T-helper 1 cell treated with Interleukin-12 subunit alpha and Interleukin-12 subunit beta and Interleukin-4 antibody, amounts not matched to agents 30 ng/mL and 1 ng/mL, for 36 hours (primary cell): ENCODE data around the gene MAN2A1. TPM values are rescaled to one million over a fixed set of nuclear protein-coding genes. Genes with fewer than 3 reads are reported as not detected.
"Not testable (repeated sequence)": the region's sequence is repeated elsewhere in the genome, so short reads cannot be mapped to it uniquely, and the experiment has no call there.

ENCODE experiments used
- intact Hi-C: fragments of 100-400 bp; cut with micrococcal nuclease; formaldehyde crosslinking; loops from one replicate; pipeline ENCODE4 v1.15.1; 2024
- total RNA-seq: library from RNA; stranded (reverse); gene quantifications from 2 replicates; pipeline ENCODE4 v1.2.3, GENCODE V29; 2022

MAN2A1 gene
- total RNA-seq, 1 donor from 2014 or later: 42.1 TPM

DNA sequence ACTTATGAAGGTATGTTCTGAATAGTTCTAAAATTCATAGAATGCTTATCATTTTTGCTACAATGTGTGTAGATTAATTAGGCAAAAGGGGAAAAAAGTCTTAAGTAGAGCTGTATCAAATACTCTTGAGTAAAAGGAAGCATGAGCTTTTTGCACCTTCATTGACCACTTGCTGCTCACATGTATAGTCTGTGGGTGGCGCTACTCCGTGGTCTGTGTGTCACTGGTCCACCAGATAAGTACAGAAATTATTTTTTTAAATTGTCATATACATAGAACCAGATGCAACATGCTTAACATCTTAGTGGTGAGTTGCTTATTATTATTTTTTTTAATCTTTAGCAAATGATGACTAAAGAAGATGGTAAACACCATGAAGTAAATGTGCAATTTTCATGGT, 130.2 kb downstream of the MAN2A1 start:
- intact Hi-C loops: no loop called here

DNA sequence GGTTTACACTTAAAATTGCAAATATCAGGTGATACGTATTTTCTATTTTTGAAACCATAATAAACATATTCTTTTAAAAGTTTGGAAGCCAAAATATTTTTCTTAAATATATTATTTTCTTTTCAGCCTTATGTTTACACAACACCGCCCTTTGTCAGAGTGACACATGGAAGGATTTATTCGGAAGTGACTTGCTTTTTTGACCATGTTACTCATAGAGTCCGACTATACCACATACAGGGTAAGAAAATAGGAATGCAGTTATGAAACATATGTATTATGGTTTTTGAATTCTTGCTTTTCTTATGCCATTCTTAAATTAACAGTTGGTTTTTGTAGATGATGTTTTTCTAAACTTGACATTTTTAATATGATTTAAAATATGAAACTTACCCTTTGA, 133.9 kb downstream of the MAN2A1 start:
- intact Hi-C loops: no loop called here

DNA sequence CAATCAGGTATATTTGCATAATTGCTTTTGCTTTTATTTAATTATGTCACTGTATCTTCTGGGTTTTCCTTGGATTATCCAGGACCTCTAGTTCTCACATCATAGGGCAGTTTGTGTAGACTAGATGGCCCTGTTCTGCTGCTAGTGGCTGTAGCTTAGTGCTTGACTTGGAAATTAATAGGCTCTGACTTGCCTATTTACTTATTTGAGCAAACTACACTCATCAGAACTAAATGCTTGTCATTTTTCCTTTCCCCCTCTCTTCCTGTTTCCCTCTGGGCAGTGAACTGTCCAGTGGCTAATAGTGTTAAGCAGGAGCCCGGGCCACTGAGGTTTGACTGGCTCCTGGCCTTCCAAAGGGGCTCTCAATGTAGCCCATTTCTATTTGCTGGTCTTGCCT, 135.7 kb downstream of the MAN2A1 start:
- intact Hi-C loops: no loop called here

DNA sequence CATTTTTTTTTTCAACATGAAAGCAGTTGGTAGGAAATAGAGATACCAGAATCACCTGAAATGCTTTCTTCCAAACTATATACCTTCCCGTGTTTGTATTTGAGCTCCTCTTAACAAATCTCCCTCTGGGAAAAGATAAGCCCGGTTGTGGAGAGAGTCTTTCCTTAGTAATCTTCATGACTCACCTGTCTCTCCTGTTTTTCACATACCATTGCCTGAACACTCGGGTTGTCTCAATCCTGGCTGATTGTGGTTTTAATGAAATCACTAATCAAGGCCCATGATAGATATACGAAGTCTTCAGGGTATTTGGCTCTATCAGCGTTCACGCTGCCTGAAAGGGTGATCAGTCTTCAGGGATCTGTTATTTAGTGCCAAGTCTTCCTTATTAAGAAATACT, 136.7 kb downstream of the MAN2A1 start:
- intact Hi-C loops: no loop called here

DNA sequence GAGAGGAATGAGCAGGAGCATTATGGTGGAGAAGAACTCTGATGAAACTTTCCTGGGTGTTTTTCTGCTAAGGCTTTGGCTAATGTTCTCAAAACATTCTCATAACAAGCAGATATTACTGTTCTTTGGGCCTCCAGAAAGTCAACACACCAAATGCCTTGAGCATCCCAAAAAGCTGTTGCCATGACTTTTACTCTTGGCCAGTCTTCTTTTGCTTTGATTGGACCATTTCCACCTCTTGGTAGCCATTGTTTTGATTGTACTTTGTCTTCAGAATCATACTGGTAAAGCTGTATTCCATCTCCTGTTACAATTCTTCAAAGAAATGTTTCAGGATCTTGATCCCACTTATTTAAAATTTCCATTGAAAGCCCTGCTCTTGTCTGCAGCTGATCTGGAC, 139.6 kb downstream of the MAN2A1 start:
- intact Hi-C loops: no loop called here

DNA sequence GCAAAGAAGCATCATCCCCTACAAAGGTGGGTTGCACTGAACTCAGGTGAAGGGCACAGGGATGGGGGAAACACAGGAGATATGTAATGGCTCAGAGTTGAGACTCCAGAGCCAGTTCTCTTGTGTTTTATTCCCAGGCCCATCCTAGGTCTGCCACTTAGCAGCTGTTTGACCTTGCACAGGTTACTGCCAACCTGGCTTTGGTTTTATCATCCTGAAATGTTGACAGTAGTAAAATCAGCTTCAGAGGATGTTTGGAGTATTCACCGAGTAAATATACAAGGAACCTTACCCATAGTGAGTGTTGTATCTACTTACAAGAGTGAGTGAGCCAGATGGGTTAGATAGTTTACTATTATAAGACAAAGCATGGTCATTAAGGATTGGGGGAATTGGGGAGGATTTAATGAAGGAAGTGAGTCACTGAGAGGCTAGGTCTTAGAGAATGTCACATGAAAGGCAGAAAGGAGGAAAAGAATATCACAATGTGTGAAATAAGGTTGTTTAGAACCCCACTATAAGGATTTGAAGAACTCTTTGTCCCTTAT, 141.3 kb downstream of the MAN2A1 start:
- intact Hi-C loops: no loop called here

DNA sequence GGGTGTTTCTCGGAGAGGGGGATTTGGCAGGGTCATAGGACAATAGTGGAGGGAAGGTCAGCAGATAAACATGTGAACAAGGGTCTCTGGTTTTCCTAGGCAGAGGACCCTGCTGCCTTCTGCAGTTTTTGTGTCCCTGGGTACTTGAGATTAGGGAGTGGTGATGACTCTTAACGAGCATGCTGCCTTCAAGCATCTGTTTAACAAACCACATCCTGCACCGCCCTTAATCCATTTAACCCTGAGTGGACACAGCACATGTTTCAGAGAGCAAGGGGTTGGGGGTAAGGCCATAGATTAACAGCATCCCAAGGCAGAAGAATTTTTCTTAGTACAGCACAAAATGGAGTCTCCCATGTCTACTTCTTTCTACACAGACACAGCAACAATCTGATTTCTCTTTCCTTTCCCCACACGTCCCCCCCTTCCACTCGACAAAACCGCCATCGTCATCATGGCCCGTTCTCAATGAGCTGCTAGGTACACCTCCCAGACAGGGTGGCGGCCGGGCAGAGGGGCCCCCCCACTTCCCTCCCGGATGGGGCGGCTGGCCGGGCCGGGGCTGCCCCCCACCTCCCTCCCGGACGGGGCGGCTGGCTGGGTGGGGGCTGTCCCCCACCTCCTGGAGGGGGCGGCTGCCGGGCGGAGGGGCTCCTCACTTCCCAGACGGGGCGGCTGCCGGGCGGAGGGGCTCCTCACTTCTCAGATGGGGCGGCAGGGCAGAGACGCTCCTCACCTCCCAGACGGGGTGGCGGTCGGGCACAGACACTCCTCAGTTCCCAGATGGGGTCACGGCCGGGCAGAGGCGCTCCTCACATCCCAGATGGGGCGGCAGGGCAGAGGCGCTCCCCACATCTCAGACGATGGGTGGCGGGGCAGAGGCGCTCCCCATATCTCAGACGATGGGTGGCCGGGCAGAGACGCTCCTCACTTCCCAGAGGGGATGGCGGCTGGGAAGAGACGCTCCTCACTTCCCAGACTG, 142.8 kb downstream of the MAN2A1 start:
- intact Hi-C loops: not testable (repeated sequence)

DNA sequence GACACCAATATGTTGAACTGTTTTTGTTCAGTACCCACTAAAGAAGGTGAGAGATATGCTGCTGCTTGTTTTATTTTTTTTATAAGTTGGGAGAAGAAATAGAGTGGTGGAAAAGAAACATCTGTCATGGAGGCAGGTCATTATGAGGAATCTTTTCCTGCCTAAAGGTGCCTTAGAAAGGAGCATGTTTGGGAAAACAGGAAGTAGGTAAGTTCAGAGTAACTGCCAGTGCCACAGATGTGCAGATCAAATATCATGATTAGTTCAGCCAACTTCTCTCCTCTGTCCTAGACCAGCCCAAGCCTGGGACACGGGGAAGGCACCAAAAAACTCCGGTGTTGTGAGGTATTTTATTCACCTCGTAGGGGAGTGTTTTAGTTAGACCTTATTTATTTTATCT, 144.2 kb downstream of the MAN2A1 start:
- intact Hi-C loops: no loop called here

DNA sequence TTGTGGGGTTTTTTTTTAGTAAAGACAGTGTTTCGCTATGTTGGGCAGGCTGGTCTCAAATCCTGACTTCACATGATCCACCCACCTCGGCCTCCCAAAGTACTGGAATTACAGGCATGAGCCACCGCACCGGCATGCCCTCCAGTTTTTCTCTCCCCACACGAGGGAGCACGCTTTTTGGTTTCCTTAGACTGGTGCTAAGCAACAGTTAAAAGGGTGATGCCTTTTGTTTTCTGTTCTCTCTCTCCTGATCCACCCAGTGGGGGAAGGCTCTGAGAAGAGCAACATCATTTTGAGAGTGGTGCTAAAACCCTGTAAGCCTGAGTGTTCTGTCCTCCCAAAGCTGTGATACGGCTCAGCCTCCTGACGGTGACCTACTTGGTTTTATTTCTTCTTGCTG, 146.6 kb downstream of the MAN2A1 start:
- intact Hi-C loops: no loop called here

DNA sequence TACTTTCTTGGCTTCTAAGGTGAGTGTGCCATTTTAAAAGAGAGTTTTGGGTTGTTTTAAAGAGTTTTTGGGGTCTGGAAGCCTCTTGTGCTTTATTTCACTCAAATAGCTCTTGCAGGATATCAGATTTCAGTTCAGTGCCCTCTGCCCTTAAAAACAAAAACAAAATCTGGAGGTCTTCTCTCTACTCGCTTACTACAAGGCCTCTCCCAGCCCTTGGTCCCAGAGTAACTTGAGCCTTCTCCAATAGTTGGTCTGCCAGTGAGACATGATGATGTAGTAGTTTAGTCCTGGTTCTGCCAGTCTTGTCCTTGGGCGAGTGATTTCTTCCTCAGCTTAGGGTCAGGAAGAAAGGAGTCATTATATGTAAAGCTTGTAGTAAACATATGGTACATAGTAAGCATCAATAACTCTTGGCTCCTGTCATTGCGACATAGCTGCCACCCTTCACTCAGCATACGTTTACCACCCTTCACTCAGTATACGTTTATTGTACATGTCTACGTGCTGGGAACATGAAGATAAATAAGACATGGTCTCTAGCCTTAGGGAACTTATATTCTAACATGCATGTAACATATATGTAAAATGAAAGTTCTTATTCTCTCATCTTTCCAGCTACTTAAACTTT, 147.6 kb downstream of the MAN2A1 start:
- intact Hi-C loops: no loop called here

DNA sequence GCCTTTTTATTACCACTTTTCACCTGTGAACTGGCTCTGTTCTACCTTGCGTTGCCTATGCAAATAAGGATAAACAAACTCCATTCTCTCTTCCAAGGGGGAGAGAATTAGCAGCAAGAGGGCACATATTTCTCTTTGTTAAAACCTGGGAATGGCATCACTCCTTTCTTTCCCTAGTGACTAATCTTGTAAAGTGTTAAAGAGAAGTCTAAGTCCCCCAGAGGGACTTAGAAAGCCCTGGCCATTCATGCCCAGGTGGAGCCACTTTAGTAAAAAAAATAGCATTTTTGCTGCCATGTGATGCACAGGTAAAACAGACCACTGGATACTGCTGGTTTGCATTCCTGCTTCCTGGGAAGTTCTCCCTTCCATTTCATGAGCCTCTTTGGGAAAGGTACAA, 148.4 kb downstream of the MAN2A1 start:
- intact Hi-C loops: no loop called here

DNA sequence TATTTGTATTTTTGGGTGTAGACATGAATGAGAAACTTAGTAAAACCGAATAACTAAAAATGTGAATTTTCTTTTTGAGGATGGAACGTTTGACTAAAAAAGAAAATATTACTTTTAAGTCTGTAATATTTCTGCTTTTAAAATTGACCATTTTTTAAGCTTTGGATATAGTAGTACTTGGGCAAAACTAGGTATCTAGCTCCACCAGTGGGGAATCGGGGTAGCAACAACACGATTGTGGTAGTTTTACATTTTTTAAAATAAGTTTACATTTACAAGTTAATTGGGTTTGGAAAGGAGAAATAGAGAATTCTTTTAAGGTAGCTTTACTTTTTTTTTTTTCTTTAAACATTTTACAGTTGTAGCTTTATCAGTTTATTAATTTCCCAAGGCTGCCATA, 154.4 kb downstream of the MAN2A1 start:
- intact Hi-C loops: no loop called here

DNA sequence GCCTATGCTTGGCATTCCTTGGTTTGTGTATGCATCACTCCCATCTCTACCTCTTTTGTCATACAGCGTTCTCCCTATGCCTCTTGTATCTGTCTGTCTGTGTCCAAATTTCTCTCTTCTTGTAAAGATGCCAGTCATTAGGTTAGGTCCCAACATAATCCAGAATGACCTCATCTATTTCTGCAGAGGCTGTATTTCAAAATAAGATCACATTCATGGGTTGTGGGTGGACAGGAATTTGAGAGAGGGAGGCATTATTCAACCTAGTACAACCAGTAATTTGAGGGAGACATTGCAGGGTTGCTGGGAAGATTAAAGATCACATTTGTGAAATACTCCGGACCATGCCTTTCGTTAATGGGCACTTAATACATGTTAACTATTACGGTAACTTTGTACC, 155.0 kb downstream of the MAN2A1 start:
- intact Hi-C loops: no loop called here

DNA sequence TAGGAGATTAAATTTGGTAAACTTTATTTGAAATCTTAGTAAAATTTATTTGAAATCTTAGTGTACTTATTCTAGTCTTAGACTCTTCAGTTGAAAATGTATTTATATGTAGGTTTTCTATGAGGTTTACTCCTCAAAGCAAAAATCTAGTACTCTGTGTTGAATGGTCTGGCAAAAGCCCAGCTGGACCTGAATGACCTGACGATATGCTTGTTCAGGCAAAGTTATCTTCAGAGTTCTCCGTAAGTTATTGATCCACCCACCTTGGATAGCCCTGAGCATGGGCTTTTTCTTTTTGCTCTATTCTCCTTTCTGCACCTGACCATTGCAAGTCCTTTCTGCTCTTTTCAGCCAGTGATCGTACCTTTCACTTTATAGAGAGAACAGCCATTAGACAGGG, 158.4 kb downstream of the MAN2A1 start:
- intact Hi-C loops: no loop called here

DNA sequence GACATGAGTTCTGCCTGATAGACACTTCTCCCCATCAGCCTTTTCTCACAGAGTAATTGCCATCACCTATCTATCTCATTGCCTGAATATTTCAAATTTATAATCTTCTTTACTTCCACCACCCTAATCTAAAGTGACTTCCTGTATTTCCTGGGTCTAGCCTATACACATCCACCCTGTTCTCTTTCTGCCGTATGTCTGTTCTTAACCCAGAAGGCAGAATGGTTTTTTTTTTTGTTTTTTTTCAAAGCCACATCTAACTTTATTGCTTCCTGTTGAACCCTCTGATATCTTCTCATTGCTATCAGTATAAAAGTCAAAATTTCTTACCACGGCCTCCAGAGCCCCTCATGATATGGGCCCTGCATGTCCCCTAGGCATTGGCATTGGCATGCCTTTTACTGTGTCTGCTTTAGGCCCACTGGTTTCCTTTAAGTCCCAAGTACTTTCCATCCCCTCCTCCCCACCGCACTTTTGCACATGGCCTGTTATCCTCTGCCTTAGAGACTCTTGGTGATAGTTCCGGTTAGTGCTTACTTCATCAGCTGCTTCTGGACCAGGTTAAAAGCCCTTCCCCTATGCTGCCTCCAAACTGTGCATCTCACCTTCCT, 159.9 kb downstream of the MAN2A1 start:
- intact Hi-C loops: loop anchor here (10.0 kb wide), 1 partner anchor 1385 kb away; no protein-coding TSS in a partner anchor

DNA sequence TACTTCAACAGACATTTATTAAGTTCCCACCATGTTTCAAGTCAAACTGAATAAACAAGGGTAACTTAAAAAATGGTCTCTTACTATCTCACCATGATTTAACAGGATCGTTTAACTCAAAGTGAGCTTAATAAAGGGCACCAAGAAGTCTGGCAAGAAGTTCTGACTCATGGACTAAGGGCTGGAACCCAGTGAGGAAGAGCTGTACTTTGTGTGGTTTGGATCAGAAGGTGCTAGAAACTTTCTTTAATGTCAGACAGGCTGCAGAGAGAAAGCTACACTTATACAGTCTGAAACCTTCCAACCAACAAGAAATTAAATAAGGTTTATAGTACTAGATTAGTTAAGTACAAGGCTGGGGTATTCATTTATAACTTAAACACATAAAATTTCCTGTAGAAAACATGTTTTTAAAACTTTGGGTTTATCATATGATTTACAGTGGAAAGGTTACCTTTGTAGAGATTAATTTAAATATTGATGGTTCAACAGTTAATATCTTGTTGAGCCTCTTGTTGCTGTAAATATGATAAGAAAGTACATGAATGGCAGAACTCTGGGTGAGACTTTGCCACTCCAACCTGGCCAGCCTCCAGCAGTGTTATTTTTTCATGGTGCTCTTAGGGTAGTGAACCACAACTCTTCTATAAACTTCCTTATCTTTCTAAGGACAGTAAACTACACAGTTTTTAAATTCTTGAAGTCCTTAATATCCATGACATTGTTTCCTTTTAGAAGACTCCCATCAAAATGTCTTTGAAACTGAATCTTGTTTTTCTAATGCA, 162.8 kb downstream of the MAN2A1 start:
- intact Hi-C loops: loop anchor here (10.0 kb wide), 1 partner anchor 1382 kb away; no protein-coding TSS in a partner anchor

DNA sequence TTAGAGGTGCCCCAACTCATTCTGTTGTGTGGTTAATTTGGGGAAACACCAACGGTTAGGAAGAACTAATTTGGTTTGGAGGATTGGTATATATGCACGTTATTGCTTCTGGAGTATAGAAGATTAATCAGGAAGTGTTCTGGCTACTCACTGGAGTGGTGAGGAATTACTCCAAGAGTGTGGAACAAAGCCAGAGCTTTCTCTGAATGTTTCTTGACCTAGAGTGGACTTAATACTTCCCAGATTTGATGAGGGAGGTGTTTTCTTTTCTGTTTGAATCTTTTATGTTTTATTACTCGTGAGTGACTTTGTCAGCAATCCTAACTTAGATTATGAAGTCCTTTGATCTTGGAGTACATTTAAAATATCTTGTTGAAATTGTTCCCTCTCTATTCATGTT, 163.7 kb downstream of the MAN2A1 start:
- intact Hi-C loops: loop anchor here (10.0 kb wide), 1 partner anchor 1381 kb away; no protein-coding TSS in a partner anchor

DNA sequence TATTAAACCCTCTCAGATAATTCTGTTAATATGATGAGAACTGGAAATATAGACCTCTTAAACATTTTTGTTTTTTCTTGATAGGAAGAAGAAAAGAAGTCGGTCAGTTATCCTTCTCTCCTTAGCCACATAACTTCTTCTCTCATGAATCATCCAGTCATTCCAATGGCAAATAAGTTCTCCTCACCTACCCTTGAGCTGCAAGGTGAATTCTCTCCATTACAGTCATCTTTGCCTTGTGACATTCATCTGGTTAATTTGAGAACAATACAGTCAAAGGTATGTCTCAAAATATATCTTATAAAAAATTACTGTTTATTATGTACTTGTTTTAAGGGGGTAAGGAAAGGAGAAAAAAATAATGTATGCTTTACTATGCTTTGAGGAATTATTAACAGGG, 165.3 kb downstream of the MAN2A1 start:
- intact Hi-C loops: loop anchor here (5.0 to 10.0 kb wide), 2 partner anchors 443 to 1380 kb away; no protein-coding TSS in a partner anchor

DNA sequence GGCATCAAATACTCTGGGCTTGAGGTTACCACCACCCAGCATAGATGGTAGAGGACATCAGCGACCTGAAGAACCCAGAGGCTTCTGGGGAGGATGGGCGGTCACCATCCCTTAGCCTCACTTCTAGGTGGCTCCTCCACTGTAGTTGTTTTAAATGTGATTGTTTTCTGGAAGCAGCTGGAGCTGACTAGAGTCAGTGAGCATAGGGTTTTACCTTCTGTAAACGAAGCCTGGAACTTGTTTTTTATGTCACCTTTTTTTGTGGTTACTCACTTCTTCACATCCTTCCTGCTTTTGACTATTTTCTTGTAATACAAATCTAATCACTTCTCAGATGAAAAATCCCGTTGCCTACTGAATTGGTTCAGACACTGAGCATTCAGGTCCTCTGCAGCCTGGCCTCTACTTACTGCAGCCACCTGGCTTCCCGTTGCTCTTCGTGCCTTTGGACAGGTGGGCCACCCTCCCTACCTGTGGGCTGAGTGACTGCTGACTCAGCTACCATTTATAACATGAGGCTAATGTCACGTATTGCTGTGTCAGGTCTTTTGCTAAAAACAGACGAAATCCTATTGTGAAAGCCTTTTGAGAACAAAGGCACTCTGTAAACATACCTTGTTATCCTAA, 167.8 kb downstream of the MAN2A1 start:
- intact Hi-C loops: loop anchor here (1.0 to 10.0 kb wide), 7 partner anchors 64 to 1377 kb away; partner anchors contain the start of gene MAN2A1

DNA sequence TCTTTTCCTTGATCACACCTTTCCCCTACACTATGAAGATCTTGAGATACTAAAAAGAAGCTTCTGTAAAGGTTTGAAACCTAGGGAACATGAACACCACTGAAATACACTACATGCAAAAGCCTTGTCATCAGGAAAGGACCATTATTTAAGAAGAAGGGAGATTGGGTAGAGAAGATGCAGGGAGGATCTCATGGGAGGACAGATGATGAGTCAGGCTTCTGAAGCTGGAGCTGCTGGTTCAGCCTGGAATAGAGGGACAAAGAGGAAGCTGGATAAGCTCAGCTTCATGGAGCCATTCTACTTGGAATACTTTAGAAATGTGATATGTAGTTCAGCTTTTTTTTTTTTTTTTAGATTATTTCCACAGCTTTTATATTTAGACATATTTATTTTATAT, 169.8 kb downstream of the MAN2A1 start:
- intact Hi-C loops: loop anchor here (5.0 to 10.0 kb wide), 2 partner anchors 447 to 1375 kb away; no protein-coding TSS in a partner anchor
